HL-60 (cell line): ENCODE data around the gene ARFGAP1.

ENCODE experiments used
- POLR2AphosphoS5 ChIP-seq: IDR thresholded peaks from 2 replicates; pipeline ENCODE4 v1.6.1; 2012; ENCODE audit warnings: low read depth
- TF ChIP-seq, protein P1 (sequence below): IDR thresholded peaks from one replicate; pipeline ENCODE4 v1.5.1; 2011; ENCODE audit warnings: low read length, control low read depth, inconsistent platforms; ENCODE audit not compliant: insufficient read depth
- TF ChIP-seq, protein P2 (sequence below): IDR thresholded peaks from 2 replicates; pipeline ENCODE4 v1.6.1; 2012; ENCODE audit warnings: low read depth; ENCODE audit not compliant: insufficient replicate concordance

DNA sequence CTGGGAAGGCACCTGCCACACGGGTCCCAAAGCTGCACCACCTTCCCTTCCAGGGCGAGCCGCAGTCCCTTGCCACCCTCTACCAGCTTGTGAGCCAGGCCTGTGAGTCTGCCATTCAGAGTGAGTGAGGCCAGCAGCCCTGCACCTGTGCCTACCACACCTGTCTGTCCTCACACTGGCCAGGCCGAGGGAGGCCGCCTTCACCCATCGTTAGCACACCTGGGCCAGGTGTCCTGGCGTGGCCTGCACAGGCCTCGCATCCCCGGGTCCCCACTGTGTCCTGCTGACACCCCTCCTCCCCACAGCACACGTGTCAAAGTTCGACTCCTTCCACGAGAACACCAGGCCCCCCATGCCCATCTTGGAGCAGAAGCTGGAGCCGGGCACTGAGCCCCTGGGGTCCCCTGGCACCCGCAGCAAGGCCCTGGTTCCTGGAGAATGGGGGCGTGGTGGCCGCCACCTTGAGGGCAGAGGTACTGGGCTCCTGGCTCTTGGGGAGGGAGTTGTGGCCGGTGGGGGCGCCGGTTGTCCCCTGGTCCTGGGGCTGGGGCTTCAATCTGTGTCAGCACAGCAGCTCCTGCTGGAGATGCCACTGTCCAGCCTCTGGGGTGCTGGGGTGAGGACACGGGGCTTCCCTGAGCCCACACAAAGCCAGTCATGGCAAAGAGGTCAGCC, 55.5 kb downstream of the ARFGAP1 start:
- no peak for TF ChIP-seq POLR2AphosphoS5
- TF ChIP-seq, protein P1, sequence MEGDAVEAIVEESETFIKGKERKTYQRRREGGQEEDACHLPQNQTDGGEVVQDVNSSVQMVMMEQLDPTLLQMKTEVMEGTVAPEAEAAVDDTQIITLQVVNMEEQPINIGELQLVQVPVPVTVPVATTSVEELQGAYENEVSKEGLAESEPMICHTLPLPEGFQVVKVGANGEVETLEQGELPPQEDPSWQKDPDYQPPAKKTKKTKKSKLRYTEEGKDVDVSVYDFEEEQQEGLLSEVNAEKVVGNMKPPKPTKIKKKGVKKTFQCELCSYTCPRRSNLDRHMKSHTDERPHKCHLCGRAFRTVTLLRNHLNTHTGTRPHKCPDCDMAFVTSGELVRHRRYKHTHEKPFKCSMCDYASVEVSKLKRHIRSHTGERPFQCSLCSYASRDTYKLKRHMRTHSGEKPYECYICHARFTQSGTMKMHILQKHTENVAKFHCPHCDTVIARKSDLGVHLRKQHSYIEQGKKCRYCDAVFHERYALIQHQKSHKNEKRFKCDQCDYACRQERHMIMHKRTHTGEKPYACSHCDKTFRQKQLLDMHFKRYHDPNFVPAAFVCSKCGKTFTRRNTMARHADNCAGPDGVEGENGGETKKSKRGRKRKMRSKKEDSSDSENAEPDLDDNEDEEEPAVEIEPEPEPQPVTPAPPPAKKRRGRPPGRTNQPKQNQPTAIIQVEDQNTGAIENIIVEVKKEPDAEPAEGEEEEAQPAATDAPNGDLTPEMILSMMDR = no peak
- TF ChIP-seq, protein P2, sequence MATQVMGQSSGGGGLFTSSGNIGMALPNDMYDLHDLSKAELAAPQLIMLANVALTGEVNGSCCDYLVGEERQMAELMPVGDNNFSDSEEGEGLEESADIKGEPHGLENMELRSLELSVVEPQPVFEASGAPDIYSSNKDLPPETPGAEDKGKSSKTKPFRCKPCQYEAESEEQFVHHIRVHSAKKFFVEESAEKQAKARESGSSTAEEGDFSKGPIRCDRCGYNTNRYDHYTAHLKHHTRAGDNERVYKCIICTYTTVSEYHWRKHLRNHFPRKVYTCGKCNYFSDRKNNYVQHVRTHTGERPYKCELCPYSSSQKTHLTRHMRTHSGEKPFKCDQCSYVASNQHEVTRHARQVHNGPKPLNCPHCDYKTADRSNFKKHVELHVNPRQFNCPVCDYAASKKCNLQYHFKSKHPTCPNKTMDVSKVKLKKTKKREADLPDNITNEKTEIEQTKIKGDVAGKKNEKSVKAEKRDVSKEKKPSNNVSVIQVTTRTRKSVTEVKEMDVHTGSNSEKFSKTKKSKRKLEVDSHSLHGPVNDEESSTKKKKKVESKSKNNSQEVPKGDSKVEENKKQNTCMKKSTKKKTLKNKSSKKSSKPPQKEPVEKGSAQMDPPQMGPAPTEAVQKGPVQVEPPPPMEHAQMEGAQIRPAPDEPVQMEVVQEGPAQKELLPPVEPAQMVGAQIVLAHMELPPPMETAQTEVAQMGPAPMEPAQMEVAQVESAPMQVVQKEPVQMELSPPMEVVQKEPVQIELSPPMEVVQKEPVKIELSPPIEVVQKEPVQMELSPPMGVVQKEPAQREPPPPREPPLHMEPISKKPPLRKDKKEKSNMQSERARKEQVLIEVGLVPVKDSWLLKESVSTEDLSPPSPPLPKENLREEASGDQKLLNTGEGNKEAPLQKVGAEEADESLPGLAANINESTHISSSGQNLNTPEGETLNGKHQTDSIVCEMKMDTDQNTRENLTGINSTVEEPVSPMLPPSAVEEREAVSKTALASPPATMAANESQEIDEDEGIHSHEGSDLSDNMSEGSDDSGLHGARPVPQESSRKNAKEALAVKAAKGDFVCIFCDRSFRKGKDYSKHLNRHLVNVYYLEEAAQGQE = no peak
